HPDE6-E6E7 (cell line): ENCODE data around the gene TMEM119.

ENCODE experiments used
- DNase-seq: peaks from one replicate; pipeline ENCODE4 v3.0.0; 2011; ENCODE audit warnings: missing footprints; ENCODE audit errors: extremely low spot score

Gene TMEM119

GRCh38 chr12:108616359-108616758 is 18.5 kb upstream of the TMEM119 start:
- DNase-seq = no peak

- DNase-seq = no peak
Measured at GRCh38 chr12:108615918-108616317, 18.0 kb upstream of the TMEM119 start.

- DNase-seq = no peak
Measured at GRCh38 chr12:108614639-108615038, 16.8 kb upstream of the TMEM119 start.

DNA sequence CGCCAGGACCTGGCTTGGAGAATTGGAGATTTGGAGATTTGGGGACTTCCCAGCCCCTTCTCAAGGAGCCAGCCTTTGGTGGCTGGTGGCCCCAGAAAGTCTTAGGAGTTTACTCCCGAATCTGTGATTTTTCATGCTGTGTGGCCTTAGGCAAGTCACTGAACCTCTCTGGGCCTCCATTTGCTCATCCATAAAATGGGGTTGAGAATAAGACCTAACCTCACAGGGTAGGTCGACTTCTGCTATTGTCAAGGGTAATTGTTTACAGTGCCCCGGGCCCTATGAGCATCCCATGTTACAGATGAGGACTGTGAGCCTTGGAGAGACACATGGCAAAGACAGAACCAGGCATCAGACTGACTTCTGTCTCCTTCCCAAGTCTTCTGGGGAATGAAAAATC is 16.2 kb upstream of the TMEM119 start:
- no peak for DNase-seq

- DNase-seq = no peak
Measured at GRCh38 chr12:108613548-108613947, 15.7 kb upstream of the TMEM119 start.

- DNase-seq = no peak
Measured at GRCh38 chr12:108612788-108613282, 15.0 kb upstream of the TMEM119 start.

DNA sequence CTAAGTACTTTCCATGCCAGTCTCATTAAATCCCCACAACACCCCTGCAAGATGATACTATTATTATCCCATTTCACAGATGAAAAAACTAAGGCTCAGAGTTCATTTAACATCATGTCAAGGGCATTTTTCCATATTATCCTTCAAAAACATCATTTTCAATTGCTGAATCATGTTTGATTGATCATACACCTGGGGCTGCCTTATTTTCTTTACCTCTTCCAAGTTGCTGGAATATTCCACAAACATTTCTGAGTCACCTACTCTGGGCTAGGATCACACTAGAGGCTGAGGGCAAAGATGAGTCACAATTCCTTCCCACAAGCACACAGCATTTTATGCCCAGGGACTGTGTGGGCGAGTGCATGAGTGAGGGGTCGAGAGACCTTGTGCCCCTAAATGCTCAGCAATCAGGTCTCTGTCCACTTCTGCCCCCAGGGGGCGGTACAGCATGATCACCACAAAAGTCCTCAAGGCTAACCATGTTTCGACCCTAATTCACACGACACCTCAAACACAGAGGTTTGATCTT is 14.1 kb upstream of the TMEM119 start:
- peak; percentile 34 for DNase-seq

GRCh38 chr12:108610856-108611605 is 13.1 kb upstream of the TMEM119 start:
- no peak for DNase-seq

- no peak for DNase-seq
Measured at GRCh38 chr12:108610336-108610815, 12.5 kb upstream of the TMEM119 start.

GRCh38 chr12:108609537-108610335 is 11.9 kb upstream of the TMEM119 start:
- no peak for DNase-seq

DNA sequence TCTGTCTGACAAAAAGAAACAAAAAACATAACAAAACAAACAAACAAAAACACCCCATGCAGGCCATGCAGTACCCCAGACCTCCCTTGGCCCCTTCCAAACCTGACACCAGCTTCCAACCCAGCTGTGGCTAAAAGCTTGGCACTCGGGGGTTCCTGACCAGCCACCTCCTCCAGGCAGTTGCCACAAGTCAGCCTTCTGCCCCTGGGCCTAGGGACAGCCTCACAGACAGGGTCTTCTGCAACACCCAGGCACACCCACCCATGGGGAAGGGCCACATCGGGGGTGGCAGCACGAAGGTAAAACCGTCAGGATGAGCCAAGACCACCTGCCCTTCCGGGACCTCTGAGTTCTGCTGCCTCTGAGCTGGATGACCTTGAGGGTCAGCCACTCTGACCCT is 10.7 kb upstream of the TMEM119 start:
- no peak for DNase-seq

DNA sequence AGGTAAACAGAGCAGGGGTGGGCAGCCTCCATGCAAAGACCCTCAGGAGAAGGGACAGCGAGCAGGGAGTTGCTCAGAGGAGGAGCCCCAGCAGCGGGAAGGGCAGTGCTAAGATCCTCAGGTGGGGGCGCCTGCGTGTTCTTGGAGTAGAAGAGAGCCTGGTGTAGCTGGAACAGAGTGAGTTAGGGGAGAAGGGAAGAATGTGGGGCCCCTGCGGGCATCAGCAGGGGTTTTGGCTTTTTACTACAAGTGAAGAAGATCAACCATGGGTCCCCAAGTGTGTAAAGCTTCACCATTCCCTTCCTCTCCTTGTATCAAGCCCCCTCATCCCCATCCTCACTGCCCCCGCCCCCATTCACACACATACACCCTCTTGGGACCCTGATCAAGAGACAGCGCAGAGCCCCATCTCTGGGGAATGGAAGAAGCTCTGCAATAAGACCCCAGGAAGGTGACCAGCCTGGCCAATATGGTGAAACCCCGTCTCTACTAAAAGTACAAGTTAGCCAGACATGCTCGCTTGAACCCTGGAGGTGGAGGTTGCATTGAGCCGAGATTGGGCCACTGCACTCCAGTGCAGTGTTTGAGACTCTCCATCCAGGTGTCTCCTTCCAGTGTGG is 10.2 kb upstream of the TMEM119 start:
- no peak for DNase-seq

GRCh38 chr12:108606492-108606891 is 8.6 kb upstream of the TMEM119 start:
- DNase-seq = no peak

DNA sequence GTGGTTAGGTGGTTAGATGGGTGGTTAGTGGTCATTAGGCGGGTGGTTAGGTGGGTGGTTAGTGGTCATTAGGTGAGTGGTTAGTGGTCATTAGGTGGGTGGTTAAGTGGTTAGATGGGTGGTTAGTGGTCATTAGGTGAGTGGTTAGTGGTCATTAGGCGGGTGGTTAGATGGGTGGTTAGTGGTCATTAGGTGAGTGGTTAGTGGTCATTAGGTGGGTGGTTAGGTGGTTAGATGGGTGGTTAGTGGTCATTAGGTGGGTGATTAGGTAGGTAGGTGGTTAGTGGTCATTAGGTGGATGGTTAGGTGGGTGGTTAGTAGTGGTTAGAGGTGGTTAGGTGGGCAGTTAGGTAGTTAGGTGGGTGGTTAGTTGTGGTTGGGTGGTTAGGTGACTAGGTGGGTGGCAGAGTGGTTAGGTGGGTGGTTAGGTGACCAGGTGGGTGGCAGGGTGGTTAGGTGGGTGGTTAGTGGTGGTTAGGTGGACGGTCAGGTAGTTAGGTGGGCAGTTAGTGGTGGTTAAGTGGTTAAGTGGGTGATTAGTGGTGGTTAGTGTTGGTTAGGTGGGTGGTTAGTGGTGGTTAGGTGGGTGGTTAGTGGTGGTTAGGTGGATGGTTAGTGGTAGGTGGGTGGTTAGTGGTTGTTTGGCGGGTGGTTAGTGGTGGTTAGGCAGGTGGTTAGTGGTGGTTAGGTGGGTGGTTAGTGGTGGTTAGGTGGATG is 8.0 kb upstream of the TMEM119 start:
- DNase-seq = no peak

GRCh38 chr12:108605000-108605689 is 7.3 kb upstream of the TMEM119 start:
- DNase-seq = no peak

DNA sequence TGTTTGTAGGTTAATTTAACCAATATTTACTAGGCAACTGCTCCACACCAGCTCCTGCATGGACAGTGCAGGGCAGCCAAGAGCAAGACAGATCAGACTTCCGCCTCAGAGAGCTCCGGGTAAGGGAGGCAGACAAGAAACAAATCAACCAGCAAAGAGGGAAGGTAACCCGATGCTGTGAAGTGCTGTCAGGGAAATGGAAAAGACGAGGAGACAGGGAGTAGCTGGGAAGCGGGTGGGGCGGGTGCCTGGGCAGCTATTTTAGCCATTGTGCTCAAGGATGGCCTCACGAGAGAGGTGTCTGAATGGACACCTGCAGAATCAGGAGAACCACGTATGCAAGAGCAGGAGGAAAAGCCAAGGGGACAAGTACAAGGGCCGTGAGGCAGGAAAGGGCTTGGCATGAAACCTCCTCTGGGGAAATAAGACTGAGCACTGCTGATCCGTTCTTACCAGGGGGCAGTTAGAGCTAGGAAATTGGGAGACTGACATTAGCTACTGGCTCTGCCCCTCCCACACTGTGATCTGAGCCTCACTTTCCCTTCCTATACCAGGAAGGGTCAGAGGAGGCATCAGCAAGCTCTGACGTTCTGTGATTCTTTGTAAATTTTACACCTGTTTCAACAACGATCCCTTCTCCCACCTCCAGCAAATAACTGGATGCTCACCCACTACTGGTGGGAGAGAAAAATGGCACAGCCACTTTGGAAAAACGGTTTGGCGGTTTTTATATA is 6.5 kb upstream of the TMEM119 start:
- DNase-seq = no peak

DNA sequence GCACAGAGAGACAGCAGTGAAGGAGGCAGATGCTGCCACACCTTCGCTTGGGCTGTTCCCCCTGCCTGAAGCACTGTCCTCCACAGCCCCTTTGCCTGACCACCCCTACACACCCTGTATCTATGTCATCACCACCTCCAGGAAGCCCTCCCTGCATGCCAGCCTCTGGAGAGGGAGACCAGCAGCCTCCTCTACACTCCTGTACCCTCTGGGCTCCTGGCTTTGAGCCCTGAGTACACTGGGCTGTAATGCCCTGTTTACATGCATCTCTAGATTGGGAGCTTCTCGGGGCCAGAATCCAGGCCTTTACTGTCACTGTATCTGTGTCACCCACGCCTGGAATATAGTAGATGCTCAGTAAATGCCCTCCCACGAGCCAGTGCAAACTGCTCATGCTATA is 5.9 kb upstream of the TMEM119 start:
- no peak for DNase-seq

DNA sequence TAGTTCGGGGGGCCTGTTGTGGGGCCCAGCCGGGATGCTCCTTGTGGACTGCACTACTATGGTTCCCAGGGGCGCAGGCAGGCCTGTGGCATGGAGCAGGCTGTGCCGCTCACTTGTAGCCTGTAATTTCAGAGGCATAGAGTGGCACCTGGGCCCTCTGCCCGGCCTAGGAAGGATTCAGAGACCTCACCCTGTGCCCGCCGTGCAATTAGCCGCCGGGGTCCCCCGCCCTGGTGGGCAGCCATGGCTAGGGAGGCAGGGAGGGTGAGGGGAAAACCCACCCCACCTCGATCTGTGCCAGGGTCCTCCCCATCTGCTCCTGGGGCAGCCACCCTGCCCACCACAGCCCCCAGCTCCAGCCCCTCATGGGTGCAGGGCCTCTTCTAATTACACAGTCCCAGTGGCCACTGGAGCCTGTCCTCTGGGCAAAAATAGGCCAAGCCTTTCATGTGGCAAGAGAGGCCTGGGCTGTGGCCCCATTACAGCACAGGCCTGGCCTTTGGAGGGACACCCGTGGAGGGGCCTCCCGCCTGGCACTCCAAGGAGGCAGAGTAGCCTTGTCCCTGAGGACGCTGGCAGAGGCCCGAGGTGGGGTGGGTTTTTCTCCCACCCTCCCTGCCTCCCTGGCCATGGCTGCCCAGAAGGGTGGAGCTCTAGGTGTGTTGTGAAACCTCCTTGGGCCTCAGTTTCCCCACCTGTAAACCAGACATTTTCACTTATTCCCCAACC is 5.3 kb upstream of the TMEM119 start:
- no peak for DNase-seq

- no peak for DNase-seq
Measured at GRCh38 chr12:108602209-108602705, 4.4 kb upstream of the TMEM119 start.

DNA sequence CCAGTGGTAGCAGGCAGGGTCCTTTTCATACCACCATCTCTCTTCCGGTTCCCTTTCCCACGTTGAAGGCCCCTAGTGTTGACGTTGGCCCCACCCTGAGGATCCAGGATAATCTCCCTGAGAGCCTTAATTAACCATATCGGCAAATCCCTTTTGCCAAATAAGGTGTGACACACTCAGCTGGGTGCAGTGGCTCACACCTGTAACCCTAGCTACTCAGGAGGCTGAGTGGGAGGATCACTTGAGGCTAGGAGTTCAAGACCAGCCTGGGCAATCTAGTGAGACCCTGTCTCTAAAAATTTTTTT is 2.8 kb upstream of the TMEM119 start:
- DNase-seq = no peak
